HepG2 (cell line): ENCODE results near the gene CBX5. TPM values are rescaled to one million over a fixed set of nuclear protein-coding genes. Genes with fewer than 3 reads are reported as not detected.
A peak's percentile ranks its signal among the peaks of the same experiment; 100 is the strongest.

ENCODE experiments used
- ATF3 ChIP-seq: sonication (generic); formaldehyde crosslinking; IDR thresholded peaks from 2 replicates; pipeline ENCODE4 v1.4.0; 2020; ENCODE audit warnings: missing genetic modification reagents
- CENPT ChIP-seq: sonication (generic); formaldehyde crosslinking; IDR thresholded peaks from 2 replicates; pipeline ENCODE4 v1.8.0; 2022; ENCODE audit warnings: low read depth, mild to moderate bottlenecking, moderate library complexity, missing genetic modification reagents
- CERS6 ChIP-seq: sonication (generic); formaldehyde crosslinking; IDR thresholded peaks from 2 replicates; pipeline ENCODE4 v1.5.0; 2020; ENCODE audit warnings: missing genetic modification reagents
- FOXA3 ChIP-seq: IDR thresholded peaks from 2 replicates; pipeline ENCODE4 v1.6.1; 2016; ENCODE audit warnings: missing genetic modification reagents, missing compliant biosample characterization
- IKZF1 ChIP-seq: fragments of 450-650 bp; IDR thresholded peaks from 2 replicates; pipeline ENCODE4 v1.7.1; 2016
- KDM3A ChIP-seq: IDR thresholded peaks from 2 replicates; pipeline ENCODE4 v1.6.1; 2018; ENCODE audit warnings: low read depth, missing compliant biosample characterization
- KDM5B ChIP-seq: sonication (generic); formaldehyde crosslinking; IDR thresholded peaks from 2 replicates; pipeline ENCODE4 v1.4.0; 2020; ENCODE audit warnings: missing genetic modification reagents, mild to moderate bottlenecking, borderline replicate concordance
- NFIC ChIP-seq: IDR thresholded peaks from 2 replicates; pipeline ENCODE4 v1.6.1; 2012; ENCODE audit warnings: mild to moderate bottlenecking, low read length, inconsistent platforms
- NR2C2 ChIP-seq: sonication (generic); formaldehyde crosslinking; IDR thresholded peaks from 2 replicates; pipeline ENCODE4 v1.4.0; 2020; ENCODE audit warnings: missing genetic modification reagents, mild to moderate bottlenecking, moderate library complexity, borderline replicate concordance
- PLRG1 ChIP-seq: fragments of 450-650 bp; conservative IDR thresholded peaks from 2 replicates; pipeline ENCODE4 v1.6.1; 2016
- PRMT3 ChIP-seq: sonication (generic); formaldehyde crosslinking; IDR thresholded peaks from 2 replicates; pipeline ENCODE4 v1.8.1; 2022; ENCODE audit warnings: low read depth, mild to moderate bottlenecking, moderate library complexity, missing genetic modification reagents, borderline replicate concordance
- RBM22 ChIP-seq: fragments of 200-400 bp; formaldehyde crosslinking; optimal IDR thresholded peaks from 2 replicates; pipeline ENCODE3; 2017; ENCODE audit warnings: mild to moderate bottlenecking, low read length, moderate library complexity
- SP140L ChIP-seq: sonication (generic); formaldehyde crosslinking; IDR thresholded peaks from 2 replicates; pipeline ENCODE4 v1.4.0; 2020; ENCODE audit warnings: missing genetic modification reagents, borderline replicate concordance
- THAP11 ChIP-seq: IDR thresholded peaks from 2 replicates; pipeline ENCODE4 v1.6.1; 2016; ENCODE audit warnings: missing biosample characterization, missing genetic modification reagents
- ZBTB46 ChIP-seq: sonication (generic); formaldehyde crosslinking; IDR thresholded peaks from 2 replicates; pipeline ENCODE4 v1.4.0; 2020; ENCODE audit warnings: mild to moderate bottlenecking, missing genetic modification reagents, borderline replicate concordance
- ZNF101 ChIP-seq: sonication (generic); formaldehyde crosslinking; IDR thresholded peaks from 2 replicates; pipeline ENCODE4 v1.4.0; 2020; ENCODE audit warnings: mild to moderate bottlenecking, low read depth, missing genetic modification reagents, borderline replicate concordance
- ZNF256 ChIP-seq: sonication (generic); formaldehyde crosslinking; conservative IDR thresholded peaks from 2 replicates; pipeline ENCODE4 v1.4.0; 2020; ENCODE audit warnings: missing genetic modification reagents
- ZNF329 ChIP-seq: sonication (generic); formaldehyde crosslinking; IDR thresholded peaks from 2 replicates; pipeline ENCODE4 v1.9.0; 2021; ENCODE audit warnings: low read depth, mild to moderate bottlenecking, missing genetic modification reagents
- ZNF383 ChIP-seq: sonication (generic); formaldehyde crosslinking; IDR thresholded peaks from 2 replicates; pipeline ENCODE4 v1.4.0; 2020; ENCODE audit warnings: missing genetic modification reagents, mild to moderate bottlenecking, borderline replicate concordance
- ZNF589 ChIP-seq: sonication (generic); formaldehyde crosslinking; conservative IDR thresholded peaks from 2 replicates; pipeline ENCODE4 v1.8.0; 2022; ENCODE audit warnings: mild to moderate bottlenecking, moderate library complexity, missing genetic modification reagents
- ZNF597 ChIP-seq: sonication (generic); formaldehyde crosslinking; IDR thresholded peaks from 2 replicates; pipeline ENCODE4 v1.5.0; 2020; ENCODE audit warnings: missing genetic modification reagents
- ZNF616 ChIP-seq: sonication (generic); formaldehyde crosslinking; IDR thresholded peaks from 2 replicates; pipeline ENCODE4 v1.5.0; 2020; ENCODE audit warnings: low read depth, mild to moderate bottlenecking, missing genetic modification reagents
- ZNF839 ChIP-seq: sonication (generic); formaldehyde crosslinking; IDR thresholded peaks from 2 replicates; pipeline ENCODE4 v1.4.0; 2020; ENCODE audit warnings: missing genetic modification reagents, mild to moderate bottlenecking, borderline replicate concordance
- polyA plus RNA-seq, 8 experiments: library from polyadenylated mRNA; depleted of rRNA in 3 of 8; stranded (reverse) in 7 of 8; unstranded in 1 of 8; fragments of >200 nt; fragmentation: Illumina TruSeq in 4 of 8; extraction: Trizol in 4 of 8; gene quantifications; 2 replicates each; pipeline versions ENCODE4 v1.2.1 to v1.2.3, GENCODE V29; 2011 to 2016; ENCODE audit warnings: low read depth in 4 of 8, missing spikeins in 1 of 8, mixed read lengths in 1 of 8; ENCODE audit not compliant: insufficient read depth in 1 of 8
- total RNA-seq, 5 experiments: library from RNA; depleted of rRNA; stranded (reverse); fragments of >200 nt; fragmentation: Illumina TruSeq; extraction: Trizol; gene quantifications; 2 replicates each; pipeline ENCODE4 v1.2.3, GENCODE V29; 2016; ENCODE audit warnings: low read depth in 1 of 5

Gene CBX5
- total and polyA plus RNA-seq, 2 of the 13 experiments (the other 11 are each of a cell fraction or from before 2014, with no cell fraction given), result 16.0 to 22.2 TPM

DNA sequence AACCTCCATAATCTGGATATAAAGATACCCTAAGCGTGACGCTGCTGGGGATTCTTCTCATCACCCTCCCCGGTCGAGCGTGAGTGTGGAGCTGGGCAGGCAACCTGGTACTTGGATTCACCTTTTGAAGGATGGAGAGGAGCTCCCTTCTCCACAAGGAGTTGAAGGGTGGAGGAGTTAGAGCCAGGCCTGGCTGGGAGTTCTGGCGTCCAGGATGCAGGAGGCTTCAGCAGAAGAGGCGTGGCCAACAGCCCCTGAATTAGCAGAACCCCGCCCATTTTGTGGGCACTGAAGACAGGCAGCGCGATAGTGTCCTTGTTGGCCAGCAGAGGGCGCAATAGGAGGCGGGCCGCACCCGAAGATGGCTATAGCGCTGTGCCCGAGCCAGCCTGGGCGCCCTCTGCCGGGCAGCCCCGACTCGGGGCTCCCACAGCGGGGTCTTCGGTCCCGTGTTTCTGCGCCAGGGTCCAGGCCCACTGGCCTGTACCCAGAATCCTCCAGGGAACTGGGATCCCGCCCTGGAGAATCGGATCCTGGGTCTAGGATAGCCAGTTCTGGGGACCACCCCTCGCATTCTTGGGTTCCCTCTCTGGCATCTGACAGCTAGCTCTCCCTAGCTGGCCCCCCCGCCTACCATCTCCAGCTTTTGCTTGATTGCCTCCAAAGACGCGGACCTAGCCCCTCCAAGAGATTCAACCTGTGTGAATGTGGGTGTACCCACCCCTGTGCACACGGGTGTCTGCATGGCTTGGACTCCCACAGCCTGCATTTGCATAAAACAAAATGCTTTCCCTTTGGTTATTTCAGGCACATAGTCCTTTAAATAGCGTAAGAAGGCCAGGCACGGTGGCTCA is 65.1 kb downstream of the CBX5 start (continued):
- TF ChIP-seq CERS6 (CRISPR knock-in tag) (no peak), RBM22 (no peak), THAP11 (peak; percentile 79), ATF3 (CRISPR knock-in tag) (0 out of 2 replicates have a peak, but pooled peaks have one; percentile 36), KDM3A (CRISPR knock-in tag) (no peak), ZNF329 (no peak), SP140L (no peak), PRMT3 (CRISPR knock-in tag) (no peak), ZNF101 (CRISPR knock-in tag) (no peak), NR2C2 (CRISPR knock-in tag) (0 out of 2 replicates have a peak, but pooled peaks have one; percentile 19), ZBTB46 (no peak), PLRG1 (no peak), ZNF256 (CRISPR knock-in tag) (0 out of 2 replicates have a peak, but pooled peaks have one; percentile 36), ZNF383 (no peak), KDM5B (CRISPR knock-in tag) (peak; percentile 33; the same call in 1 of the 2 replicates), ZNF589 (no peak), ZNF839 (CRISPR knock-in tag) (no peak), FOXA3 (CRISPR knock-in tag) (0 out of 2 replicates have a peak, but pooled peaks have one; percentile 44), NFIC (no peak), ZNF597 (no peak), ZNF616 (CRISPR knock-in tag) (no peak), CENPT (CRISPR knock-in tag) (no peak), IKZF1 (no peak)
